T-helper 1 cell treated with Interleukin-12 subunit alpha and Interleukin-12 subunit beta and Interleukin-4 antibody, amounts not matched to agents 30 μg/mL and 1 μg/mL, for 36 hours (primary cell): Measurements from ENCODE around the gene GGA3.
"Not testable (repeated sequence)": the region's sequence is repeated elsewhere in the genome, so short reads cannot be mapped to it uniquely, and the experiment has no call there.

Experiments used
- H3K27ac Mint-ChIP-seq: one replicate; pipeline ENCODE4 v1.8.0; 2021; ENCODE audit warnings: mild to moderate bottlenecking, mixed read lengths
- H3K27me3 Mint-ChIP-seq: one replicate; pipeline ENCODE4 v1.8.0; 2021; ENCODE audit warnings: low read depth, mixed read lengths
- H3K36me3 Mint-ChIP-seq: one replicate; pipeline ENCODE4 v1.8.0; 2021; ENCODE audit warnings: low read depth, mixed read lengths
- H3K4me1 Mint-ChIP-seq: one replicate; pipeline ENCODE4 v1.8.0; 2021; ENCODE audit warnings: low read depth, mixed read lengths
- H3K4me3 Mint-ChIP-seq: one replicate; pipeline ENCODE4 v1.8.0; 2021; ENCODE audit warnings: mild to moderate bottlenecking, moderate library complexity, mixed read lengths
- H3K9me3 Mint-ChIP-seq: one replicate; pipeline ENCODE4 v1.8.0; 2021; ENCODE audit warnings: mixed read lengths

GGA3 gene

DNA sequence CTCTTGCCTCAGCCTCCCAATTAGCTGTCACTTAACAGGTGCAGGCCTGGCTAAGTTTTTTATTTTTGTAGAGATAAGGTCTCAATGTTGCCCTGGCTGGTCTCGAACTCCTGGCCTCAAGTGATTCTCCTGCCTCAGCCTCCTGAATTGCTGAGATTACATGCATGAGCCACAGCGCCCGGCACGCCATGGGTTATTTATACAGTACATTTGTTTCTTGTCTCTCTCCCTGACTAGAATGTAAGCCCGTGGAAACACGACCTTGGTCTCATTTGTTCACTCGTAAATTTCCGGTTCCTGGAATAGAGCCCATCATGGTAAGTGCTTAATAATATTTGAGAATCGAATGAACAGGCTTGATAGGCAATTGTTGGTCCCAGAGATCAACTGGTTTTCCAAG is 25.8 kb upstream of the GGA3 start:
- Mint-ChIP-seq H3K9me3 (no peaks in the 10 kb centered on the region), H3K27me3 (no peaks in the 10 kb centered on the region), H3K4me3 (no peak overlapping the region), H3K36me3 (peaks cover 16% of the 10 kb centered on the region), H3K27ac (no peak overlapping the region), H3K4me1 (peaks cover 15% of the 10 kb centered on the region)

DNA sequence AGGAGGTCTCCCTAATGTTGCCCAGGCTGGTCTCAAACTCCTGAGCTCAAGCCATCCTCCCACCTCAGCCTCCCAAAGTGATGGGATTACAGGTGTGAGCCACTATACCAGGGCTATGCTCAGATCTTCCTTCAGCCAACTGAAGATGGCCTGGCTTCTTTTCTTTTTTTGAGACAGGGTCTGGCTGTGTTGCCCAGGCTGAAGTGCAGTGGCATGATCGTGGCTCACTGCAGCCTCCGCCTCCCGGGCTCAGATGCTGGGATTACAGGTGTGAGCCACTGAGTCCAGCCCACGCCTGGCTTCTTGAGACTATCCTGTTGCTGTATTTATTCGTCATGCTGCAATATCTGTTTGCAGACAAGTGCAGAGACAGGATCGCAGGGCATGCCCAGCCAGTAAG is 23.7 kb upstream of the GGA3 start:
- H3K4me3 Mint-ChIP-seq = no peak overlapping the region
- no peaks in the 10 kb centered on the region for H3K27me3 Mint-ChIP-seq
- no peaks in the 10 kb centered on the region for H3K9me3 Mint-ChIP-seq
- H3K4me1 Mint-ChIP-seq = peaks cover 11% of the 10 kb centered on the region
- no peak overlapping the region for H3K27ac Mint-ChIP-seq
- H3K36me3 Mint-ChIP-seq = peaks cover 16% of the 10 kb centered on the region

DNA sequence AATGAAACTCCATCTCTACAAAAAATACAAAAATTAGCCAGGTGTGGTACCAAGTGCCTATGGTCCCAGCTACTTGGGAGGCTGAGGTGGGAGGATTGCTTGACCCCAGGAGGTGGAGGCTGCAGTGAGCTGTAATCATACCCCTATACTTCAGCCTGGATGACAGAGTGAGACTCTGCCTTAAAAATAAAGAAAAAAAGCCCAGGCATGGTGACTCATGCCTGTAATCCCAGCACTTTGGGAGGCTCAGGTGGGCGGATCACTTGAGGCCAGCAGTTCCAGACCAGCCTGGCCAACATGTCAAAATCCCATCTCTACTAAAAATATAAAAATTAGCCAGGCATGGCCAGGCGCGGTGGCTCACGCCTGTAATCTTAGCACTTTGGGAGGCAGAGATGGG is 18.8 kb upstream of the GGA3 start:
- H3K27me3 Mint-ChIP-seq, H3K9me3 Mint-ChIP-seq, H3K4me1 Mint-ChIP-seq, H3K4me3 Mint-ChIP-seq, H3K27ac Mint-ChIP-seq, H3K36me3 Mint-ChIP-seq: not testable (repeated sequence)

DNA sequence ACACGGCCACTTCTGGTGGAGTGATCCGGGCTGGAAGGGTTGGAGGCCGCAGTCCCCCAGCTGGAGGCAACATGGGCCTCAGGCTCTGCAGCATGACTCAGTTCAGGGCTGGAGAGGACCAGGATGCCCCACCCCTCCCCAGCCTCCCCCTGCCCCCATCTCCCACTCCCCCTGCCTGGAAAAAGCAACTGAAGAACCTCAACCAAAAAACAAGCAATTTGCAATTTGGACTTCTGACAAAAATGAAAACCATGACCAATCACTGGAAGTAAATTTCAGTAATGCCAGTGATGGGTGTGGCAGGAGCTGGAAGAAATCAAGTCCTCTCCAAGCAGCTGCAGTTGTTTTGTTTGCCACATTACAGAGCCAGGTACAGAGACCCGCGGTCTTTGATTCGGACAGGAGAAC is 16.3 kb upstream of the GGA3 start:
- Mint-ChIP-seq H3K27me3 (no peaks in the 10 kb centered on the region), H3K4me1 (peaks cover 12% of the 10 kb centered on the region), H3K9me3 (no peaks in the 10 kb centered on the region), H3K27ac (no peak overlapping the region), H3K4me3 (no peak overlapping the region), H3K36me3 (peaks cover 8% of the 10 kb centered on the region)

DNA sequence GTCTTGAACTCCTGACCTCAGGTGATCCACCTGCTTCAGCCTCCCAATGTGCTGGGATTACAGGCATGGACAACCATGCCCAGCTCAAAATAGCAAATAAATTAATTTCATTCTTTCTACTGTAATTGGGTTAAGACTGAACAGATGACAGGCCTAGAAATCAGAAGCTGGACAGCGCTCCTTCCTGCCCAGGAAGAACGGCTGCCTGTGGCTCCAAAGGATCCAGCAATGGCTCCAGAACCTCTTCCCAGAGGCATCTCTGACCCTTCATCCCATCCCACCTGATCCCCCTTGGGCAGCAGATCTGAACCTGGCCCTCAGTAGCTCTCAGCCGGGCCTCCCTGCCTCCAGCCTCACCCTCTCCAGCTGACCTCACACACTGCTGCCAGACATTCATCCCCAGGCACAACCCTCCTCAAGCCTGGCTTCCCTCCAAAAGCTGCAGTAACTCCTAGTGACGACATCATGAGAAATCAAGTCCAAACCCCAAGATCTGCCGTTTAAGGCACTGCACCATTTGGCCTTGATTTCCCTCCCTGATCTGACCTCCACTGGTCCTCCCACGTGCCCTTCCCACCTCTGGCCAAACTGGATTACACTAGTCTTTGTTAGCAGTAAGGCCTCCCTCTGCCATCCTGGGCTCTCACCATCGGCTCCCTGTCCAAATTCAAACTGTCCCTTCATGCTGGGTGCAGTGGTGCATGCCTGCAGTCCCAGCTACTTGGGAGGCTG is 12.7 kb upstream of the GGA3 start:
- Mint-ChIP-seq H3K27me3 (no peaks in the 10 kb centered on the region), H3K9me3 (no peaks in the 10 kb centered on the region), H3K4me3 (peak overlapping the region; percentile 2), H3K27ac (peak overlapping the region; percentile 20), H3K36me3 (peaks cover 9% of the 10 kb centered on the region), H3K4me1 (peaks cover 24% of the 10 kb centered on the region)

DNA sequence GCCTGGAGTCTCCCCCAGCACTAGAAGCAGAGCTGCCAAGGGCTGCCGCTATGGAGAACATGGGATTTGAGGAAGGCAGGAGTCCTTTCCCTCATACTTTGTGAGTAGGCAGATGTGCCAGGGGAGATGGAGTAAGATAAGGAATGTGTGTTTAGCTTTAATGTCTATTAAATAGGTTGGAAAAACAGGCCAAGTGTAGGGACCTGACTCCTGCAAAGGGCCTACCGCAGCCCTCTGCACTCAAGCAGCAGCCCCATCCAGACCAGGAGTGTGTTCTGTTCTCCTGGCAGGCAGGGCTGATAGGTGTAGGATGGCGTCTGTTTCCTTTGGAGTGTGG is 11.4 kb upstream of the GGA3 start:
- Mint-ChIP-seq H3K4me3 (peak overlapping the region; percentile 34), H3K27ac (peak overlapping the region; percentile 67), H3K4me1 (peaks cover 28% of the 10 kb centered on the region), H3K9me3 (no peaks in the 10 kb centered on the region), H3K36me3 (peaks cover 9% of the 10 kb centered on the region), H3K27me3 (no peaks in the 10 kb centered on the region)

DNA sequence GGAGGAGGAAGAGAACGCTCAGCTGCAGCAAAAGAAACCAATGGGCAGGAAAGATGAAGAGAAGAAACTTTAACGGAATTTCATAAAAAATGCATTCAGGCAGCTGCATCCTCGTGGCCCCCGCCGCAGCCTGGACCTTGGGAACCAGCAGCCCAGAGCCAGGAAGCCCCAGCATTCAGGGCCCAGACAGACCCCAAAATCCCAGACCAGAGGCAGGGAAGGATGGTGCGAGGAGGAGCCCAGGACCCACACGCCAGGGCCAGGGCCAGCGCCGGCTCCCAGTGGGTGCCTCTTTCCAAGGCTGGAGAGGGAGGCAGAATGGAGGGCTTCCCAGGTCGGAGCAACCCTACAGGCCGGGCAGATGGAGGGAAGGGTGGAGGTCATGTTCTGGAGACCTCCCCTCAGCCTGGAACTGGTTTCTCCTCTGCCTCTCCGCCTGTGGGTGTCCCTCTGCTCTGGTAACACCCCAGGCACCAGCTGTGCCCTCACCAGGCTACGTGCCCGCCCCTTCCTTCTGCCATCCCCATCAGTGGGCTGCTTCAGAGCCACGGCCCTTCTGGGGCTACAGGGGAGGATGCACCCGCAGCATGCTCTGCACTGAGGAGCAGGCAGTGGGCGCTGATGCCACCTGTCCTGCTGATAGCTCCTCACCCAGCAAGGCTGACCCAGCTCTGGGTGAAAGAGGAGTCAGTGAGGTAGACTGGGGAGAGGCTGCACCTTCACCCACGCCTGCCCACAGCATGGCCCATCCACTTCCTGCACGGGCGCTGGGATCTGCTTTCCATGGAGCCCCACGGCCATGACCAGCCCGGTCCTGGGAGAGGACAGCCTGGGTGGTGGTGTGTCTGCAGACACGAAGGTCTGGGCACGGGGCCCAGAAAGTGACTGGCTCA is 10.8 kb upstream of the GGA3 start:
- Mint-ChIP-seq H3K27me3 (no peaks in the 10 kb centered on the region), H3K4me1 (peaks cover 30% of the 10 kb centered on the region), H3K36me3 (peaks cover 9% of the 10 kb centered on the region), H3K27ac (peak overlapping the region; percentile 88), H3K9me3 (no peaks in the 10 kb centered on the region), H3K4me3 (peak overlapping the region; percentile 89)

DNA sequence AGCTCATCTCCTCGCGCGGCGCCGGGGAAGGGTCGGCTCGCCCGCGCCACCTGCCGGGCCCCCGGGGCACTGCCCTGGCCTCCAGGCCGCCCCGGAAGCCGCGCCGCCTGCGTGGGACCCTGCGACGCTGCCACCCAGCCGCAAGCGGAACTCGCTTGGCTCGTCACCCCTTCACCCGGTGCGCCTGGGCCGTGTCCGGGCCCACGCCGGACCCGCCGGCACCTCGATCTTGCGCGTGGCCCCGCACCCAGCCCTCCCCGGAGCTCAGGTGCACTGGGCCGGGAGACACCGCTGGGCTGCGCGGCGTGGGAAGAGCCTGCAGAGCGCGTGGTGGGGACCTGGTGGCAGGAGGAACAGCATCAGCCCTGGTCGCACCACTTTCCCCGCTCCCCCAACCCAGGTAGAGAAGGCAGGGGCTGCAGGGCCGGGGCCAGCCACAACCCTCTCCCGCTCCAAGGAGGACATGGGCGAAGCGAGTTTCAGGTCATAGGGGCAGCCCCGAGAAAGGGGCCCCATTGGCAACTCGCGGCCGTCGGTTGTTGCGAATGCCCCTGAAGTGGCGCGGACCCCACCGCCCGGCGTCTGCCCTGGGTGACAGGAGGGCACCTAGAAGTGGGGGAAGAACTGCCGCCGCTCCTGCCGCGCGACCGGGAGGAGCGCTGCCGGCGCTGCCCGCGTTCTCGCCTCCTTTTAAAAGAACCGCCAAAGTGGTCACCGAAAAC is 10.0 kb upstream of the GGA3 start:
- peak overlapping the region; percentile 88 for H3K27ac Mint-ChIP-seq
- peaks cover 30% of the 10 kb centered on the region for H3K4me1 Mint-ChIP-seq
- no peaks in the 10 kb centered on the region for H3K9me3 Mint-ChIP-seq
- H3K27me3 Mint-ChIP-seq = no peaks in the 10 kb centered on the region
- peaks cover 9% of the 10 kb centered on the region for H3K36me3 Mint-ChIP-seq
- H3K4me3 Mint-ChIP-seq = peak overlapping the region; percentile 89

DNA sequence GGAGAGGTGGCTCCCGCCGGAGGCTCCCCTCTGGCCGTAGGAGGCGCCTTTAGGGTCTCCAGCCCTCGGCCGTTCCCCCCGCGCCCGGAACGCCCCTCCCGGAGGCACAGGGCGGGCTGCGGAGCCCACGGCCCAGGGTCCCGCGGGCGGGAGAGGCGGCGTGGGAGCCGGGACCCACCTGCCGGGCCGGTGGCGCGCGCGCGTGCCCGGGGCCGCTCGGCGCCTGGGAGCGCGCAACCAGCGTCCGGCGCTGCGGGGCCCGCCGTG is 9.5 kb upstream of the GGA3 start, which contains the start of gene MIF4GD:
Gene MIF4GD (minus strand): TSS at position 266 of the 267 bp plus-strand sequence. CDS start 1,036 bp downstream, outside the sequence.
- H3K27me3 Mint-ChIP-seq = no peaks in the 10 kb centered on the region
- peak within 1 kb of the TSS; percentile 88 for H3K27ac Mint-ChIP-seq
- peaks cover 30% of the 10 kb centered on the region for H3K4me1 Mint-ChIP-seq
- no peaks in the 10 kb centered on the region for H3K9me3 Mint-ChIP-seq
- peak within 1 kb of the TSS; percentile 89 for H3K4me3 Mint-ChIP-seq
- peaks cover 9% of the 10 kb centered on the region for H3K36me3 Mint-ChIP-seq

DNA sequence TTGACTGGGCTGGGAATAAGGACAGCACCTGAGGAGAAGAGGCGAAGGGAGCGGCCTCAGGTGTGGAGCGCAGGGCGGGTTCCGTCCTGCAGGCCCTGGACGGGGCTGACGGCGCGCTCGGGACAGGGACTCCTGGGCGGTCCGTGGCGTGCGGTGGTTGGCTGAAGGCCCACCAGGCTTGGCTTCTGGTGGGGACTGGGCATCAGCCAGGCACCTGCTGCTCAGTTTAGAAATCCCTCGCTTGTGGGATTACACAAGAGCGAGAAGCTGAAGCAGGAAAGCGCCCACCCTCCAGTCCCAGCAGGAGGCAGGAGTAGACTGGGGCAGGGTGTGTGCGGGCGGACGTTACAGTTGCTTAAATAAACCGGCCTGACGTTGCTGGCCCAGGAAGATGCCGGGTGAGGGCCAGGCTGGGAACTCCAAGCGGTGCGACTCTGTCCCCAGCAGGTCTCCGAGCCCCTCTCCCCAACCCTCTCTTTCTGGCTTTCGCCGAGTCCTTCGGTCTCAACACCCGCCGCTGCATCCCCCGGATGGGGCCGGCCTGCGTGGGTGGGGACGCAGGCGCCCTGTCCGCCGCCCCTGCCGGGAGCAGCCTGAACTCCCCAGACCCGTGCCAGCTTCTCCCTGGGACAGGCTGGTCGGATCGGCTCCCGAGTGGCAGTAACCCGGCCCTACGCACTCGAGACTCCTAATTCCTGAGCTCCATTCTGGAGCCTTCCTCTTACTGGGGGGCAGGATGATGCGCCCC is 9.0 kb upstream of the GGA3 start:
- H3K4me1 Mint-ChIP-seq = peaks cover 30% of the 10 kb centered on the region

DNA sequence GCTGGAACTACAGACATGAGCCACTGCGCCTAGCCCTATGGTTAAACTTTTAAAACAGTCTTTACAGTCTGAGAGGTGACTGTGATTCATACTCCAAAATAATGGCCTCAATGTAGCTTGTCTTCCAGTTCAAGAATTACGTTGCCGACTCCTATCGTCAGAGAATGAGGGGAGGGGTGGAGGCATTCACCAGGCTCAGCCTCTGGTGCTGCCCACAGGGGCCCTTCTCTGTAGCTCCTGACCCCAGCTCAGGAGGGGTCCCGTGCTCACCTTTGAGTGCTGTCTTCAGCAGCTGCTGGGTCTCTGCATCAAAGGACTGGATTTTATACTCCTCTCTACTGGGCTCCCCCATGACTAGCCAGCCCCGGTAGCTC is 8.4 kb upstream of the GGA3 start:
- Mint-ChIP-seq H3K27ac (peak overlapping the region; percentile 87), H3K4me1 (peaks cover 30% of the 10 kb centered on the region), H3K9me3 (no peaks in the 10 kb centered on the region), H3K27me3 (no peaks in the 10 kb centered on the region), H3K36me3 (peaks cover 10% of the 10 kb centered on the region), H3K4me3 (peak overlapping the region; percentile 81)

More for the DNA sequence above, 9.0 kb upstream of the GGA3 start:
- Mint-ChIP-seq H3K27ac (peak overlapping the region; percentile 87), H3K9me3 (no peaks in the 10 kb centered on the region), H3K36me3 (peaks cover 12% of the 10 kb centered on the region), H3K27me3 (no peaks in the 10 kb centered on the region), H3K4me3 (peak overlapping the region; percentile 81)

DNA sequence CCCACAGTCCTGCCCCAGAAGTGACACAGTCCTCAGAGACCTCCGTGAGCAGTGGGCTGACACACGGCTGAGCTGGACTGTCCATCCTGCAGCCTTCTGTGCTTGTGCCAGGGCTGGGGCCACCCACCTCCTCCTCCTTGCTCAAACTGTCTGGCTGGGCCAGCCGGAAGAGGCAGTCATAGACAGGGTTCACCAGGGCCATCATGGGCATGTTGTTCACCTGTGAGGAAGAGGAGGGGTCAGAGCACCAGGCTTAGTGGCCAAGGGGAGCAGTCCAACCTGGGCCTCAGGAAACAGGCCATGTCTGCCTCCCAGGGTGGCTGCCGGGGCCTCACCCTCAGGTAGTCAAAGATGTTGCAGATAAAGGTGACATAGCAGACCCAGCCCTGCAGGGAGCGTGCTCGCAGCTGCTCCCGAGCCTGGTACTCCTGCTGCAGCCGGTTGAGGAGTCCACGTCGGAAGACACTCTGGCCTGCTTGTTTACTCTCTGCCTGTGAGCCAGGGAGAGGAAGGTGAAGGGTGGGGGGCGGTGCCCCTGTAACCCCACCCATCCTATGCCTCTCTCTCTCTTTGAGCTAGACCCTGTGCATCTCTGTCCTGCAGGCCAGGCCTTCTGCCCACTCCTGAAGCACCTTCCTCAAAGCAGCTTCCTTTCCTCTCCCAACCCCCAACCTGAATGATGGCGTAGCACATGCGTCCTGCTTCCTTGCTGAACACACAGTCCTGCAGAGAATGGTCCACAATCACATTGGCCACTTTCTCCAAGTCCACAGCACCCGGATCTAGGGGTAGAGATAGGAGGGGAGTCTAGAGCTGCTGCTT is 6.2 kb upstream of the GGA3 start:
- no peaks in the 10 kb centered on the region for H3K27me3 Mint-ChIP-seq
- no peak overlapping the region for H3K27ac Mint-ChIP-seq
- H3K36me3 Mint-ChIP-seq = peaks cover 5% of the 10 kb centered on the region
- no peaks in the 10 kb centered on the region for H3K9me3 Mint-ChIP-seq
- H3K4me3 Mint-ChIP-seq = no peak overlapping the region
- peaks cover 22% of the 10 kb centered on the region for H3K4me1 Mint-ChIP-seq

DNA sequence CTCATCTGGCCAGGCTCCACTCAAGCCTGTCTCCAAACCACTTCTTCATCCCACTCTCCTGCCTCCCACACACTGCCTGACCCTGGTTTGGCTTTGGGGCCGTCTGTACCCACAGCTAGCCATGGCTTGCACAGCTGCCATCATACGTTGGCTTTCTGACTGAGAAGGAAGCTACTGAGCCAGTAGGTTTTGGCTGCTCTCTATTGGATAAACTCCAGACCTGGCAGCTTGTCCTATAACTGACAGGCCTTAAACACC is 5.7 kb upstream of the GGA3 start:
- Mint-ChIP-seq H3K9me3 (no peaks in the 10 kb centered on the region), H3K36me3 (peaks cover 8% of the 10 kb centered on the region), H3K4me3 (no peak overlapping the region), H3K27ac (no peak overlapping the region), H3K27me3 (no peaks in the 10 kb centered on the region), H3K4me1 (peaks cover 25% of the 10 kb centered on the region)
